HG03432 (cell line): ENCODE results near the gene IFI44.

Experiments
- ATAC-seq: cut with Tn5 transposase; IDR thresholded peaks from one replicate; pipeline ENCODE4 v1.9.1; 2021; ENCODE audit warnings: mild to moderate bottlenecking, moderate library complexity; ENCODE audit not compliant: unreplicated experiment

IFI44 gene

GRCh38 chr1:78649628-78650027, at the start of gene IFI44:
Gene IFI44 (plus strand): TSS chr1:78649831. CDS start chr1:78650196, 365 bp downstream.
- peak; percentile 91 for ATAC-seq

- ATAC-seq: no peak
These were observed 48.6 kb upstream of the IFI44 start for GRCh38 chr1:78601068-78601467.

GRCh38 chr1:78603206-78603605, 46.4 kb upstream of the IFI44 start:
- no peak for ATAC-seq

GRCh38 chr1:78604643-78605042, 45.0 kb upstream of the IFI44 start:
- ATAC-seq: no peak

- no peak for ATAC-seq
These were observed 43.4 kb upstream of the IFI44 start for GRCh38 chr1:78606274-78606673.

- peak; percentile 48 for ATAC-seq
These were observed 42.2 kb upstream of the IFI44 start for GRCh38 chr1:78607334-78607927.

GRCh38 chr1:78607944-78608343, 41.7 kb upstream of the IFI44 start:
- no peak for ATAC-seq

- peak; percentile 57 for ATAC-seq
These were observed 32.0 kb upstream of the IFI44 start for GRCh38 chr1:78617615-78618026.

- ATAC-seq: no peak
These were observed 30.6 kb upstream of the IFI44 start for GRCh38 chr1:78619032-78619431.

GRCh38 chr1:78619446-78619802, 30.2 kb upstream of the IFI44 start:
- ATAC-seq: peak; percentile 11

GRCh38 chr1:78619803-78620579, 29.6 kb upstream of the IFI44 start, which contains the start of gene IFI44L:
Gene IFI44L (plus strand): TSS chr1:78620448. CDS start chr1:78627916, 7,468 bp downstream.
- ATAC-seq: peak; percentile 43

GRCh38 chr1:78620666-78621065, 29.0 kb upstream of the IFI44 start:
- ATAC-seq: no peak

GRCh38 chr1:78622548-78622947, 27.1 kb upstream of the IFI44 start:
- no peak for ATAC-seq

GRCh38 chr1:78624035-78624434, 25.6 kb upstream of the IFI44 start:
- no peak for ATAC-seq

GRCh38 chr1:78627321-78627720, 22.3 kb upstream of the IFI44 start:
- no peak for ATAC-seq

GRCh38 chr1:78630600-78630999, 19.0 kb upstream of the IFI44 start:
- ATAC-seq: no peak

GRCh38 chr1:78633209-78633608, 16.4 kb upstream of the IFI44 start:
- ATAC-seq: no peak

GRCh38 chr1:78640462-78640861, 9.2 kb upstream of the IFI44 start:
- peak; percentile 80 for ATAC-seq

GRCh38 chr1:78641558-78641957, 8.1 kb upstream of the IFI44 start:
- no peak for ATAC-seq

GRCh38 chr1:78645723-78646122, 3.9 kb upstream of the IFI44 start:
- no peak for ATAC-seq

- ATAC-seq: no peak
These were observed 2.4 kb upstream of the IFI44 start for GRCh38 chr1:78647238-78647637.

GRCh38 chr1:78650114-78650660, 556 bp downstream of the IFI44 start:
- ATAC-seq: peak; percentile 38
